ENCODE measurements around the gene RAPGEF6.

GRCh38 chr5:131672776-131673175 is 37.7 kb upstream of the RAPGEF6 start:
- TF ChIP-seq, protein P1, sequence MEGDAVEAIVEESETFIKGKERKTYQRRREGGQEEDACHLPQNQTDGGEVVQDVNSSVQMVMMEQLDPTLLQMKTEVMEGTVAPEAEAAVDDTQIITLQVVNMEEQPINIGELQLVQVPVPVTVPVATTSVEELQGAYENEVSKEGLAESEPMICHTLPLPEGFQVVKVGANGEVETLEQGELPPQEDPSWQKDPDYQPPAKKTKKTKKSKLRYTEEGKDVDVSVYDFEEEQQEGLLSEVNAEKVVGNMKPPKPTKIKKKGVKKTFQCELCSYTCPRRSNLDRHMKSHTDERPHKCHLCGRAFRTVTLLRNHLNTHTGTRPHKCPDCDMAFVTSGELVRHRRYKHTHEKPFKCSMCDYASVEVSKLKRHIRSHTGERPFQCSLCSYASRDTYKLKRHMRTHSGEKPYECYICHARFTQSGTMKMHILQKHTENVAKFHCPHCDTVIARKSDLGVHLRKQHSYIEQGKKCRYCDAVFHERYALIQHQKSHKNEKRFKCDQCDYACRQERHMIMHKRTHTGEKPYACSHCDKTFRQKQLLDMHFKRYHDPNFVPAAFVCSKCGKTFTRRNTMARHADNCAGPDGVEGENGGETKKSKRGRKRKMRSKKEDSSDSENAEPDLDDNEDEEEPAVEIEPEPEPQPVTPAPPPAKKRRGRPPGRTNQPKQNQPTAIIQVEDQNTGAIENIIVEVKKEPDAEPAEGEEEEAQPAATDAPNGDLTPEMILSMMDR (optimal IDR thresholded peaks at IDR 0.05 in 1 of 3, IDR thresholded peaks at IDR 0.05 in 1 of 3, conservative IDR thresholded peaks at IDR 0.05 in 1 of 3; ENCODE audit: extremely low read depth in 1 of 3, insufficient read depth in 2 of 3, low read length in 3 of 3), result no peak
- no peak for TF ChIP-seq EZH2 (IDR thresholded peaks at IDR 0.05; ENCODE audit: low read length)

Data from keratinocyte (primary cell).